Measurements from ENCODE around the gene TMEM132E. TPM values are rescaled to one million over a fixed set of nuclear protein-coding genes. Genes with fewer than 3 reads are reported as not detected.

TMEM132E gene
- total and polyA plus RNA-seq, 10 of the 15 experiments (the other 5 are each of a cell fraction or from before 2014, with no cell fraction given) = not detected

- TF ChIP-seq REST (IDR thresholded peaks at IDR 0.05; ENCODE audit: low read depth, low read length) (no peak), RAD51 (IDR thresholded peaks at IDR 0.05) (no peak), MYC (IDR thresholded peaks at IDR 0.05; ENCODE audit: insufficient read depth, insufficient read length, insufficient replicate concordance, low read length, severe bottlenecking) (no peak), MYB (IDR thresholded peaks at IDR 0.05; ENCODE audit: borderline replicate concordance, low read depth, low read length) (no peak)
Observed at GRCh38 chr17:34647511-34647910, 68.1 kb downstream of the TMEM132E start (continued).

DNA sequence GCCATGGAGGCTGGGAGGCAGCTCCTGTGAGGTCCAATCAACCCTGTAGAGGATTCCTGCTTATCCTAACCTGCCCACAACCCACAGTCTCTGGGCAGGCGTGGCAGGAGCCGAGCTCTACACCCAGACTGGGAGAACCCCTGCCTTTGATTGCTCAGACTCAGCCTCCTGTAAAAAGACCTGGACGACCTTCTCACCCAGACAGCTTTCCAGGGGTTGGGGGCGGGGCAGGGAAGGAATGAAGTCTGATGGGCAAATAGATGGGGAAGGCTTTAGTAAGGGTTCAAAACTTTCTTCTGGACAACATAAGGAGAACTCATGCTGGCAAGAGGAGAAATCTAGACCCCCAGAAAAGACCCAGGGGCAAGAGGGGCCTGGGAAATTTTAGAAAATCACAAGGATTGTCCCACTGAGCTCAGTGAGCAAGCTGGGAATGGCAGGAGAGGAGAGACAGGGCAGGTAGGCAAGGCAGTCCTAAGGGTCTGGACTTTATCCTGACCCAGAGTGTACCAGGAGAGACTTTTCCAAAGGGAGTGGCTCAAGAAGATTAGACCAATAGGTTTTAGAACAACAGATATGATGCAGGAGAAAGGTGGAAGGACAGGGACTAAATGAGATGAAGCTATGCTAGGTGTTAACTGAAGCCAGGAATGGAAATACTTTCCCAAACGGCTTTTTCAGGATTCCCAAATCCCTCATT is 70.8 kb downstream of the TMEM132E start:
- H3K4me1 ChIP-seq (ENCODE audit: control insufficient read depth, insufficient read depth, low read length) = no peaks in the 10 kb centered on the region
- peaks cover 0 to 1% of the 10 kb centered on the region in 2 experiments; a peak in 3 of 4 replicates for H3K27me3 ChIP-seq (replicated peaks in 1 of 2; ENCODE audit: control insufficient read depth in 2 of 2, insufficient read depth in 2 of 2, low read length in 1 of 2)
- no peak overlapping the region for H3K27ac ChIP-seq (ENCODE audit: control insufficient read depth, insufficient read depth)
- no peak overlapping the region for H2AFZ ChIP-seq (ENCODE audit: control insufficient read depth, low read depth, low read length)
- ATAC-seq (no peak), DNase-seq (ENCODE audit: low read depth, low spot score) (no peak), FAIRE-seq (no peak)
- ChIA-PET CTCF (no interaction called here), SMC1A (ENCODE audit: uncharacterized antibody, unreplicated experiment) (no interaction called here), RAD21 (ENCODE audit: unreplicated experiment) (no interaction called here), POLR2A (no interaction called here)
- no peak overlapping the region for H3K4me2 ChIP-seq (ENCODE audit: control insufficient read depth, insufficient read depth)
- no peaks in the 10 kb centered on the region for H4K20me1 ChIP-seq (ENCODE audit: control insufficient read depth, insufficient read depth)
- TF ChIP-seq NFYA (IDR thresholded peaks at IDR 0.05; ENCODE audit: borderline replicate concordance, low read depth, low read length) (no peak), SUPT20H (IDR thresholded peaks at IDR 0.05; ENCODE audit: borderline replicate concordance, control insufficient read depth, low read depth, low read length) (no peak), ZNF24 (IDR thresholded peaks at IDR 0.05) (no peak), CBFB (IDR thresholded peaks at IDR 0.05; ENCODE audit: low read depth) (no peak), ZNF622 (IDR thresholded peaks at IDR 0.05) (no peak), BHLHE40 (IDR thresholded peaks at IDR 0.05; ENCODE audit: borderline replicate concordance in 1 of 2, low read depth in 2 of 2, low read length in 1 of 2) (no peak), FOS (IDR thresholded peaks at IDR 0.05; ENCODE audit: borderline replicate concordance, extremely low read depth, insufficient read length) (no peak), JUNB (IDR thresholded peaks at IDR 0.05) (no peak), ZNF384 (IDR thresholded peaks at IDR 0.05; ENCODE audit: borderline replicate concordance, low read depth, low read length) (no peak)
- H3K79me2 ChIP-seq (ENCODE audit: control insufficient read depth, insufficient read depth, low read length) = no peaks in the 10 kb centered on the region
- intact Hi-C loops (cut with micrococcal nuclease; ENCODE audit: unreplicated experiment) (no loop called here), in situ Hi-C loops (cut with MboI) (no loop called here)
- no peaks in the 10 kb centered on the region for H3K36me3 ChIP-seq (ENCODE audit: control insufficient read depth in 2 of 2, insufficient read depth in 2 of 2, low read length in 1 of 2)
- no TSS peak for BruUV-seq (replicated peaks)
- H3K9me3 ChIP-seq (replicated peaks; ENCODE audit: control insufficient read depth, insufficient read depth, low read length) = no peaks in the 10 kb centered on the region
- 0% methylated on average over 5 of the region's 5 CpGs for WGBS (ENCODE audit: insufficient coverage, insufficient replicate concordance, low lambda C conversion rate, missing lambda C conversion rate)
- H3K9ac ChIP-seq (ENCODE audit: control insufficient read depth, insufficient read depth, low read length) = no peak overlapping the region
- no peak overlapping the region for H3K4me3 ChIP-seq

Data from GM12878 (cell line).